ENCODE measurements around the gene ASCL4. TPM values are rescaled to one million over a fixed set of nuclear protein-coding genes. Genes with fewer than 3 reads are reported as not detected.

The ASCL4 gene
- total and polyA plus RNA-seq, 9 donors = not detected

GRCh38 chr12:107801150-107801549 is 26.6 kb downstream of the ASCL4 start:
- Histone ChIP-seq H3K27ac (no peak overlapping the region), H3K4me1 (ENCODE audit: insufficient read depth) (no peaks in the 10 kb centered on the region), H3K27me3 (no peaks in the 10 kb centered on the region), H3K36me3 (no peaks in the 10 kb centered on the region), H3K4me3 (no peak overlapping the region), H3K9me3 (no peaks in the 10 kb centered on the region)
- TF ChIP-seq EP300 (IDR thresholded peaks at IDR 0.05) (no peak), CTCF (IDR thresholded peaks at IDR 0.05) (no peak), POLR2A (IDR thresholded peaks at IDR 0.05) (no peak)
- DNase-seq = no peak
- intact Hi-C loops (cut with DNase I) = no loop called here

- TF ChIP-seq POLR2A (IDR thresholded peaks at IDR 0.05) (no peak), EP300 (IDR thresholded peaks at IDR 0.05) (no peak), CTCF (IDR thresholded peaks at IDR 0.05) (no peak)
- intact Hi-C loops (cut with DNase I) = loop anchor here in 1 of 4 donors (2.0 kb wide), 1 partner anchor 28 kb away; no protein-coding TSS in a partner anchor
- no peaks in the 10 kb centered on the region for H3K9me3 ChIP-seq
- no peaks in the 10 kb centered on the region for H3K4me1 ChIP-seq (ENCODE audit: insufficient read depth)
- 32 to 59% (median 49%) methylated on average over 3 of the region's 3 CpGs for WGBS, 3 donors
- H3K27ac ChIP-seq = no peak overlapping the region
- DNase-seq = no peak
- no peak overlapping the region for H3K4me3 ChIP-seq
- no peaks in the 10 kb centered on the region for H3K27me3 ChIP-seq
- H3K36me3 ChIP-seq = no peaks in the 10 kb centered on the region
Measured at GRCh38 chr12:107803092-107803491, 28.6 kb downstream of the ASCL4 start.

GRCh38 chr12:107805488-107806180 is 31.1 kb downstream of the ASCL4 start:
- Histone ChIP-seq H3K9me3 (no peaks in the 10 kb centered on the region), H3K4me1 (ENCODE audit: insufficient read depth) (no peaks in the 10 kb centered on the region), H3K27me3 (no peaks in the 10 kb centered on the region), H3K27ac (no peak overlapping the region), H3K36me3 (no peaks in the 10 kb centered on the region), H3K4me3 (no peak overlapping the region)
- 75 to 80% (median 76%) methylated on average over 19 to 22 of the region's 22 CpGs for WGBS, 3 donors
- intact Hi-C loops (cut with DNase I) = no loop called here
- DNase-seq = no peak
- TF ChIP-seq POLR2A (IDR thresholded peaks at IDR 0.05) = no peak
- TF ChIP-seq EP300 (IDR thresholded peaks at IDR 0.05) = no peak
- no peak for TF ChIP-seq CTCF (IDR thresholded peaks at IDR 0.05)

GRCh38 chr12:107807471-107808150 is 33.1 kb downstream of the ASCL4 start:
- no peaks in the 10 kb centered on the region for H3K4me1 ChIP-seq (ENCODE audit: insufficient read depth)
- 52 to 78% (median 58%) methylated on average over 3 of the region's 3 CpGs for WGBS, 3 donors
- intact Hi-C loops (cut with DNase I) = no loop called here
- DNase-seq = no peak
- no peak for TF ChIP-seq EP300 (IDR thresholded peaks at IDR 0.05)
- no peak for TF ChIP-seq CTCF (IDR thresholded peaks at IDR 0.05)
- TF ChIP-seq POLR2A (IDR thresholded peaks at IDR 0.05) = no peak
- no peak overlapping the region for H3K4me3 ChIP-seq
- no peaks in the 10 kb centered on the region for H3K27me3 ChIP-seq
- no peaks in the 10 kb centered on the region for H3K9me3 ChIP-seq
- no peak overlapping the region for H3K27ac ChIP-seq
- H3K36me3 ChIP-seq = no peaks in the 10 kb centered on the region

Measured in ovary (tissue), 9 donors.